HepG2 (cell line): ENCODE measurements around the gene RPF1. TPM values are rescaled to one million over a fixed set of nuclear protein-coding genes. Genes with fewer than 3 reads are reported as not detected.

Source experiments
- CEBPB ChIP-seq: IDR thresholded peaks from 2 replicates; pipeline ENCODE4 v1.6.1; 2011; ENCODE audit warnings: low read depth, low read length, improper control_type of control experiment, borderline replicate concordance
- DPF2 ChIP-seq: sonication (generic); formaldehyde crosslinking; IDR thresholded peaks from 2 replicates; pipeline ENCODE4 v1.4.0; 2020; ENCODE audit warnings: mild to moderate bottlenecking, low read depth, missing genetic modification reagents, borderline replicate concordance
- FOXP1 ChIP-seq, 2 experiments: fragments of 450-650 bp in 1 of 2; IDR thresholded peaks; 2 replicates each; pipeline ENCODE4 v1.6.1; 2017 to 2018; ENCODE audit warnings: antibody characterized with exemption in 1 of 2
- HIC2 ChIP-seq: sonication (generic); formaldehyde crosslinking; IDR thresholded peaks from 2 replicates; pipeline ENCODE4 v1.9.0; 2022; ENCODE audit warnings: low read depth, missing genetic modification reagents
- POGK ChIP-seq: sonication (generic); formaldehyde crosslinking; conservative IDR thresholded peaks from 2 replicates; pipeline ENCODE4 v1.8.0; 2022; ENCODE audit warnings: mild to moderate bottlenecking, moderate library complexity, missing genetic modification reagents
- POLR2AphosphoS2 ChIP-seq: IDR thresholded peaks from 2 replicates; pipeline ENCODE4 v1.6.1; 2011; ENCODE audit warnings: low read depth, low read length, improper control_type of control experiment
- SAP130 ChIP-seq: IDR thresholded peaks from 2 replicates; pipeline ENCODE4 v1.6.1; 2016; ENCODE audit warnings: low read depth
- TEF ChIP-seq: sonication (generic); formaldehyde crosslinking; IDR thresholded peaks from 2 replicates; pipeline ENCODE4 v1.5.0; 2020; ENCODE audit warnings: missing genetic modification reagents
- TGIF2 ChIP-seq: IDR thresholded peaks from 2 replicates; pipeline ENCODE4 v1.6.1; 2016; ENCODE audit warnings: control low read depth, missing compliant biosample characterization
- THAP8 ChIP-seq: sonication (generic); formaldehyde crosslinking; IDR thresholded peaks from 2 replicates; pipeline ENCODE4 v1.5.1; 2020; ENCODE audit warnings: missing genetic modification reagents, mild to moderate bottlenecking, borderline replicate concordance
- TRAFD1 ChIP-seq: sonication (generic); formaldehyde crosslinking; IDR thresholded peaks from 2 replicates; pipeline ENCODE4 v1.5.1; 2020; ENCODE audit warnings: missing genetic modification reagents, mild to moderate bottlenecking, borderline replicate concordance
- ZFP41 ChIP-seq: sonication (generic); formaldehyde crosslinking; IDR thresholded peaks from 2 replicates; pipeline ENCODE4 v1.4.0; 2020; ENCODE audit warnings: mild to moderate bottlenecking, missing genetic modification reagents, borderline replicate concordance
- ZNF530 ChIP-seq: sonication (generic); formaldehyde crosslinking; IDR thresholded peaks from 2 replicates; pipeline ENCODE4 v1.5.0; 2020; ENCODE audit warnings: low read depth, mild to moderate bottlenecking, missing genetic modification reagents
- ZNF609 ChIP-seq: sonication (generic); formaldehyde crosslinking; IDR thresholded peaks from 2 replicates; pipeline ENCODE4 v1.4.0; 2020; ENCODE audit warnings: mild to moderate bottlenecking, missing genetic modification reagents, borderline replicate concordance
- ZNF672 ChIP-seq: sonication (generic); formaldehyde crosslinking; IDR thresholded peaks from 2 replicates; pipeline ENCODE4 v1.8.1; 2022; ENCODE audit warnings: missing genetic modification reagents
- polyA plus RNA-seq, 8 experiments: library from polyadenylated mRNA; depleted of rRNA in 3 of 8; stranded (reverse) in 7 of 8; unstranded in 1 of 8; fragments of >200 nt; fragmentation: Illumina TruSeq in 4 of 8; extraction: Trizol in 4 of 8; gene quantifications; 2 replicates each; pipeline versions ENCODE4 v1.2.1 to v1.2.3, GENCODE V29; 2011 to 2016; ENCODE audit warnings: low read depth in 4 of 8, missing spikeins in 1 of 8, mixed read lengths in 1 of 8; ENCODE audit not compliant: insufficient read depth in 1 of 8
- total RNA-seq, 5 experiments: library from RNA; depleted of rRNA; stranded (reverse); fragments of >200 nt; fragmentation: Illumina TruSeq; extraction: Trizol; gene quantifications; 2 replicates each; pipeline ENCODE4 v1.2.3, GENCODE V29; 2016; ENCODE audit warnings: low read depth in 1 of 5

Gene RPF1
- total and polyA plus RNA-seq, 2 of the 13 experiments (the other 11 are each of a cell fraction or from before 2014, with no cell fraction given), result 23.0 to 39.0 TPM

- TF ChIP-seq THAP8 (CRISPR knock-in tag), result no peak
- peak; percentile 65; the same call in 1 of the 2 replicates for TF ChIP-seq ZNF609 (CRISPR knock-in tag)
- no peak for TF ChIP-seq HIC2 (CRISPR knock-in tag)
- peak; percentile 93 for TF ChIP-seq POLR2AphosphoS2
- TF ChIP-seq TRAFD1 (CRISPR knock-in tag), result no peak
- TF ChIP-seq TGIF2 (CRISPR knock-in tag), result peak; percentile 55; the same call in 1 of the 2 replicates
- TF ChIP-seq POGK, result no peak; the same call in 1 of the 2 replicates
- peak; percentile 82; the same call in 1 of the 2 replicates for TF ChIP-seq TEF (CRISPR knock-in tag)
- TF ChIP-seq FOXP1 (IDR thresholded peaks at IDR 0.05), result no peak
- TF ChIP-seq FOXP1 (CRISPR knock-in tag; IDR thresholded peaks at IDR 0.05), result peak; percentile 47; the same call in 1 of the 2 replicates
- TF ChIP-seq ZNF530 (CRISPR knock-in tag), result no peak
- TF ChIP-seq ZFP41 (CRISPR knock-in tag), result no peak
- TF ChIP-seq DPF2 (CRISPR knock-in tag), result peak; percentile 55; the same call in 1 of the 2 replicates
- TF ChIP-seq CEBPB, result peak; percentile 90
- no peak for TF ChIP-seq ZNF672 (CRISPR knock-in tag)
- TF ChIP-seq SAP130 (CRISPR knock-in tag), result peak; percentile 83
Measured at GRCh38 chr1:84504580-84505492, 25.8 kb downstream of the RPF1 start (continued).
